Choroid plexus epithelial cell (primary cell): Measurements from ENCODE around the gene COX6B2.
A peak's percentile ranks its signal among the peaks of the same experiment; 100 is the strongest.

Source experiments
- DNase-seq: peaks from one replicate; pipeline ENCODE4 v3.0.0-alpha.2; 2010; ENCODE audit warnings: low read depth
- H3K4me3 ChIP-seq: 2 replicates; pipeline ENCODE4 v1.5.1; 2011; ENCODE audit warnings: low read depth, mild to moderate bottlenecking, control low read depth, low read length, moderate library complexity
- CTCF ChIP-seq: conservative IDR thresholded peaks from 2 replicates; pipeline ENCODE4 v1.5.1; 2011; ENCODE audit warnings: low read depth, mild to moderate bottlenecking, control low read depth, inconsistent platforms, low read length, moderate library complexity

The COX6B2 gene

GRCh38 chr19:55305491-55305890 lies 49.0 kb downstream of the COX6B2 start:
- no peak for TF ChIP-seq CTCF
- no peak overlapping the region for H3K4me3 ChIP-seq
- peak; percentile 45 for DNase-seq

GRCh38 chr19:55304980-55305379 lies 49.5 kb downstream of the COX6B2 start:
- TF ChIP-seq CTCF: no peak
- no peak overlapping the region for H3K4me3 ChIP-seq
- DNase-seq: no peak

GRCh38 chr19:55304279-55304978 lies 50.1 kb downstream of the COX6B2 start:
- TF ChIP-seq CTCF: no peak
- no peak overlapping the region for H3K4me3 ChIP-seq
- DNase-seq: peak; percentile 46

GRCh38 chr19:55303477-55303876 lies 51.0 kb downstream of the COX6B2 start:
- no peak for TF ChIP-seq CTCF
- DNase-seq: no peak

GRCh38 chr19:55302318-55302703 lies 52.2 kb downstream of the COX6B2 start:
- peak overlapping the region; percentile 65 for H3K4me3 ChIP-seq
- TF ChIP-seq CTCF: no peak
- no peak for DNase-seq

More at GRCh38 chr19:55303477-55303876, 51.0 kb downstream of the COX6B2 start:
- H3K4me3 ChIP-seq: no peak overlapping the region

- H3K4me3 ChIP-seq: peak overlapping the region; percentile 65
- peak; percentile 86 for TF ChIP-seq CTCF
- DNase-seq: peak; percentile 78
Observed at GRCh38 chr19:55301459-55302317, 52.8 kb downstream of the COX6B2 start.
